HG02759 (cell line): ENCODE data around the gene RYR3.

ENCODE experiments used
- ATAC-seq: cut with Tn5 transposase; IDR thresholded peaks from one replicate; pipeline ENCODE4 v1.9.1; 2021; ENCODE audit warnings: mild to moderate bottlenecking, moderate library complexity; ENCODE audit not compliant: unreplicated experiment

The RYR3 gene

GRCh38 chr15:33858836-33859235, 548.1 kb downstream of the RYR3 start:
- no peak for ATAC-seq

- no peak for ATAC-seq
Measured at GRCh38 chr15:33859992-33860545, 549.3 kb downstream of the RYR3 start.

- no peak for ATAC-seq
Measured at GRCh38 chr15:33860754-33861153, 550.0 kb downstream of the RYR3 start.

- no peak for ATAC-seq
Measured at GRCh38 chr15:33864360-33865075, 553.8 kb downstream of the RYR3 start.

- no peak for ATAC-seq
Measured at GRCh38 chr15:33865416-33865815, 554.6 kb downstream of the RYR3 start.

- no peak for ATAC-seq
Measured at GRCh38 chr15:33866101-33866737, 555.5 kb downstream of the RYR3 start.

- ATAC-seq: no peak
Measured at GRCh38 chr15:33871980-33872379, 561.2 kb downstream of the RYR3 start.

- ATAC-seq: no peak
Measured at GRCh38 chr15:33872416-33873106, 561.8 kb downstream of the RYR3 start.

GRCh38 chr15:33874156-33874555, 563.4 kb downstream of the RYR3 start:
- ATAC-seq: no peak

- ATAC-seq: no peak
Measured at GRCh38 chr15:33882921-33883320, 572.2 kb downstream of the RYR3 start.

- ATAC-seq: no peak
Measured at GRCh38 chr15:33888176-33888575, 577.4 kb downstream of the RYR3 start.

GRCh38 chr15:33894193-33894592, 583.4 kb downstream of the RYR3 start:
- peak; percentile 38 for ATAC-seq

- ATAC-seq: no peak
Measured at GRCh38 chr15:33902043-33902442, 591.3 kb downstream of the RYR3 start.

- ATAC-seq: no peak
Measured at GRCh38 chr15:33903661-33904060, 592.9 kb downstream of the RYR3 start.

GRCh38 chr15:33907326-33907725, 596.6 kb downstream of the RYR3 start:
- no peak for ATAC-seq

GRCh38 chr15:33908406-33908805, 597.6 kb downstream of the RYR3 start:
- no peak for ATAC-seq

GRCh38 chr15:33910741-33911140, 600.0 kb downstream of the RYR3 start:
- ATAC-seq: no peak

- ATAC-seq: no peak
Measured at GRCh38 chr15:33912326-33912725, 601.6 kb downstream of the RYR3 start.

GRCh38 chr15:33913459-33913858, 602.7 kb downstream of the RYR3 start:
- ATAC-seq: no peak
